Measurements from ENCODE around the gene NUDT1.

NUDT1 gene

GRCh38 chr7:2212906-2213305, 29.1 kb upstream of the NUDT1 start:
- peaks cover 72 to 88% of the 10 kb centered on the region in 2 donors for H3K36me3 Mint-ChIP-seq
- DNase-seq (no peak), ATAC-seq (replicated peaks) (no peak)
- H3K9me3 Mint-ChIP-seq: no peaks in the 10 kb centered on the region
- H3K27ac Mint-ChIP-seq: peak overlapping the region; percentile 54
- no peak overlapping the region for H3K4me3 Mint-ChIP-seq
- H3K27me3 Mint-ChIP-seq: no peaks in the 10 kb centered on the region
- H3K4me1 Mint-ChIP-seq: peaks cover 39 to 44% of the 10 kb centered on the region in 2 donors

GRCh38 chr7:2213551-2214215, 28.3 kb upstream of the NUDT1 start:
- peaks cover 74 to 90% of the 10 kb centered on the region in 2 donors for H3K36me3 Mint-ChIP-seq
- no peaks in the 10 kb centered on the region for H3K27me3 Mint-ChIP-seq
- H3K4me1 Mint-ChIP-seq: peaks cover 36% of the 10 kb centered on the region in 2 donors
- DNase-seq (no peak), ATAC-seq (replicated peaks) (no peak)
- H3K27ac Mint-ChIP-seq: peak overlapping the region; percentile 66
- no peaks in the 10 kb centered on the region for H3K9me3 Mint-ChIP-seq
- H3K4me3 Mint-ChIP-seq: no peak overlapping the region

GRCh38 chr7:2214636-2215035, 27.4 kb upstream of the NUDT1 start:
- peak overlapping the region; percentile 65 for H3K27ac Mint-ChIP-seq
- H3K27me3 Mint-ChIP-seq: no peaks in the 10 kb centered on the region
- H3K9me3 Mint-ChIP-seq: no peaks in the 10 kb centered on the region
- peaks cover 74 to 90% of the 10 kb centered on the region in 2 donors for H3K36me3 Mint-ChIP-seq
- ATAC-seq (replicated peaks) (no peak), DNase-seq (no peak)
- no peak overlapping the region for H3K4me3 Mint-ChIP-seq
- H3K4me1 Mint-ChIP-seq: peaks cover 27% of the 10 kb centered on the region in 2 donors

GRCh38 chr7:2215851-2216250, 26.2 kb upstream of the NUDT1 start:
- Mint-ChIP-seq H3K4me1 (peaks cover 15 to 17% of the 10 kb centered on the region in 2 donors), H3K9me3 (no peaks in the 10 kb centered on the region), H3K27ac (peak overlapping the region; percentile 69), H3K27me3 (no peaks in the 10 kb centered on the region), H3K36me3 (peaks cover 79 to 93% of the 10 kb centered on the region in 2 donors), H3K4me3 (no peak overlapping the region)
- DNase-seq (no peak), ATAC-seq (replicated peaks) (no peak)

- DNase-seq (no peak), ATAC-seq (replicated peaks) (no peak)
- no peak overlapping the region for H3K27ac Mint-ChIP-seq
- H3K9me3 Mint-ChIP-seq: no peaks in the 10 kb centered on the region
- peaks cover 79 to 91% of the 10 kb centered on the region in 2 donors for H3K36me3 Mint-ChIP-seq
- no peaks in the 10 kb centered on the region for H3K27me3 Mint-ChIP-seq
- peaks cover 8 to 13% of the 10 kb centered on the region in 2 donors for H3K4me1 Mint-ChIP-seq
- no peak overlapping the region for H3K4me3 Mint-ChIP-seq
Observed at GRCh38 chr7:2217206-2217605, 24.8 kb upstream of the NUDT1 start.

GRCh38 chr7:2217716-2218443, 24.1 kb upstream of the NUDT1 start:
- Mint-ChIP-seq H3K9me3 (no peaks in the 10 kb centered on the region), H3K27ac (peak overlapping the region; percentile 25), H3K36me3 (peaks cover 81 to 89% of the 10 kb centered on the region in 2 donors), H3K4me3 (no peak overlapping the region), H3K27me3 (no peaks in the 10 kb centered on the region), H3K4me1 (peaks cover 12 to 16% of the 10 kb centered on the region in 2 donors)
- no peak for DNase-seq
- no peak for ATAC-seq (replicated peaks)

- Mint-ChIP-seq H3K36me3 (peaks cover 77 to 89% of the 10 kb centered on the region in 2 donors), H3K27me3 (no peaks in the 10 kb centered on the region), H3K4me1 (peaks cover 12 to 16% of the 10 kb centered on the region in 2 donors), H3K4me3 (no peak overlapping the region), H3K27ac (no peak overlapping the region), H3K9me3 (no peaks in the 10 kb centered on the region)
- DNase-seq (no peak), ATAC-seq (replicated peaks) (no peak)
Observed at GRCh38 chr7:2218444-2218785, 23.6 kb upstream of the NUDT1 start.

- Mint-ChIP-seq H3K4me3 (no peak overlapping the region), H3K27ac (no peak overlapping the region), H3K9me3 (no peaks in the 10 kb centered on the region), H3K4me1 (peaks cover 13 to 14% of the 10 kb centered on the region in 2 donors), H3K27me3 (no peaks in the 10 kb centered on the region), H3K36me3 (peaks cover 72 to 85% of the 10 kb centered on the region in 2 donors)
- no peak for ATAC-seq (replicated peaks)
- DNase-seq: no peak
Observed at GRCh38 chr7:2219136-2219535, 22.9 kb upstream of the NUDT1 start.

GRCh38 chr7:2219606-2220005, 22.4 kb upstream of the NUDT1 start:
- H3K4me3 Mint-ChIP-seq: no peak overlapping the region
- no peaks in the 10 kb centered on the region for H3K9me3 Mint-ChIP-seq
- peaks cover 16 to 19% of the 10 kb centered on the region in 2 donors for H3K4me1 Mint-ChIP-seq
- no peak for DNase-seq
- H3K27ac Mint-ChIP-seq: no peak overlapping the region
- ATAC-seq (replicated peaks): no peak
- no peaks in the 10 kb centered on the region for H3K27me3 Mint-ChIP-seq
- H3K36me3 Mint-ChIP-seq: peaks cover 74 to 83% of the 10 kb centered on the region in 2 donors

- Mint-ChIP-seq H3K4me1 (peaks cover 16 to 22% of the 10 kb centered on the region in 2 donors), H3K27ac (no peak overlapping the region), H3K9me3 (no peaks in the 10 kb centered on the region), H3K4me3 (no peak overlapping the region), H3K27me3 (no peaks in the 10 kb centered on the region), H3K36me3 (peaks cover 73 to 84% of the 10 kb centered on the region in 2 donors)
- ATAC-seq (replicated peaks): no peak
- no peak for DNase-seq
Observed at GRCh38 chr7:2220030-2220429, 22.0 kb upstream of the NUDT1 start.

GRCh38 chr7:2220506-2220905, 21.5 kb upstream of the NUDT1 start:
- Mint-ChIP-seq H3K36me3 (peaks cover 75 to 85% of the 10 kb centered on the region in 2 donors), H3K27me3 (no peaks in the 10 kb centered on the region), H3K4me1 (peaks cover 14 to 22% of the 10 kb centered on the region in 2 donors), H3K9me3 (no peaks in the 10 kb centered on the region), H3K4me3 (no peak overlapping the region), H3K27ac (no peak overlapping the region)
- DNase-seq: no peak
- no peak for ATAC-seq (replicated peaks)

GRCh38 chr7:2220954-2221353, 21.1 kb upstream of the NUDT1 start:
- ATAC-seq (replicated peaks) (no peak), DNase-seq (no peak)
- Mint-ChIP-seq H3K27ac (no peak overlapping the region), H3K4me1 (peaks cover 13 to 25% of the 10 kb centered on the region in 2 donors), H3K27me3 (no peaks in the 10 kb centered on the region), H3K9me3 (no peaks in the 10 kb centered on the region), H3K36me3 (peaks cover 73 to 85% of the 10 kb centered on the region in 2 donors), H3K4me3 (no peak overlapping the region)

GRCh38 chr7:2222516-2222915, 19.5 kb upstream of the NUDT1 start:
- peak overlapping the region; percentile 14 for H3K27ac Mint-ChIP-seq
- ATAC-seq (replicated peaks): no peak
- H3K27me3 Mint-ChIP-seq: no peaks in the 10 kb centered on the region
- DNase-seq: no peak
- H3K4me3 Mint-ChIP-seq: no peak overlapping the region
- H3K9me3 Mint-ChIP-seq: no peaks in the 10 kb centered on the region
- H3K4me1 Mint-ChIP-seq: peaks cover 9 to 25% of the 10 kb centered on the region in 2 donors
- peaks cover 73 to 79% of the 10 kb centered on the region in 2 donors for H3K36me3 Mint-ChIP-seq

- Mint-ChIP-seq H3K27ac (no peak overlapping the region), H3K4me1 (peaks cover 10 to 31% of the 10 kb centered on the region in 2 donors), H3K4me3 (no peak overlapping the region), H3K27me3 (no peaks in the 10 kb centered on the region), H3K36me3 (peaks cover 70 to 77% of the 10 kb centered on the region in 2 donors), H3K9me3 (no peaks in the 10 kb centered on the region)
- ATAC-seq (replicated peaks) (no peak), DNase-seq (no peak)
Observed at GRCh38 chr7:2223321-2223720, 18.7 kb upstream of the NUDT1 start.

- ATAC-seq (replicated peaks) (no peak), DNase-seq (no peak)
- Mint-ChIP-seq H3K4me3 (no peak overlapping the region), H3K27ac (peak overlapping the region; percentile 62), H3K4me1 (peaks cover 12 to 33% of the 10 kb centered on the region in 2 donors), H3K36me3 (peaks cover 67 to 69% of the 10 kb centered on the region in 2 donors), H3K27me3 (no peaks in the 10 kb centered on the region), H3K9me3 (no peaks in the 10 kb centered on the region)
Observed at GRCh38 chr7:2224491-2224928, 17.5 kb upstream of the NUDT1 start.
